ENCODE measurements around the gene TACR1.

Gene TACR1

GRCh38 chr2:75194184-75194868 lies 5.0 kb downstream of the TACR1 start (continued):
- TF ChIP-seq ZBTB6 (tag by site-specific recombination; IDR thresholded peaks at IDR 0.05) = no peak

GRCh38 chr2:75192496-75192895 lies 6.8 kb downstream of the TACR1 start:
- no peak overlapping the region for H3K4me3 ChIP-seq (ENCODE audit: low read depth, low read length)
- no peaks in the 10 kb centered on the region for H3K4me1 ChIP-seq (ENCODE audit: control insufficient read depth, insufficient read depth, low read length)
- TF ChIP-seq ZNF768 (tag by site-specific recombination; IDR thresholded peaks at IDR 0.05) (no peak), TSHZ1 (tag by site-specific recombination; IDR thresholded peaks at IDR 0.05; ENCODE audit: borderline replicate concordance) (no peak), EGR2 (tag by site-specific recombination; IDR thresholded peaks at IDR 0.05; ENCODE audit: low read depth) (0 out of 2 replicates have a peak, but pooled peaks have one; percentile 21), ZNF629 (tag by site-specific recombination; IDR thresholded peaks at IDR 0.05) (no peak), ZNF175 (tag by site-specific recombination; IDR thresholded peaks at IDR 0.05) (no peak), ZNF324 (tag by site-specific recombination; IDR thresholded peaks at IDR 0.05) (no peak), ZNF501 (tag by site-specific recombination; IDR thresholded peaks at IDR 0.05) (no peak)
- CTCF ChIA-PET = no interaction called here
- H3K27ac ChIP-seq (ENCODE audit: extremely low read depth, low read depth, low read length) = no peak overlapping the region
- POLR2A ChIA-PET = no interaction called here
- no peaks in the 10 kb centered on the region for H3K9me3 ChIP-seq (ENCODE audit: control insufficient read depth, insufficient read depth, low read depth, low read length)
- no peaks in the 10 kb centered on the region for H3K36me3 ChIP-seq (ENCODE audit: control insufficient read depth in 2 of 2, insufficient read depth in 1 of 2, low read length in 2 of 2)

GRCh38 chr2:75190271-75190990 lies 8.9 kb downstream of the TACR1 start:
- POLR2A ChIA-PET = no interaction called here
- TF ChIP-seq TCF7L2 (IDR thresholded peaks at IDR 0.05; ENCODE audit: borderline replicate concordance, low read depth, low read length) = no peak

GRCh38 chr2:75186821-75187220 lies 12.5 kb downstream of the TACR1 start:
- no peaks in the 10 kb centered on the region for H3K4me1 ChIP-seq (ENCODE audit: control insufficient read depth, insufficient read depth, low read length)
- H3K4me3 ChIP-seq (ENCODE audit: low read depth, low read length) = no peak overlapping the region
- ChIA-PET CTCF (no interaction called here), POLR2A (no interaction called here)
- TF ChIP-seq ZNF510 (tag by site-specific recombination; IDR thresholded peaks at IDR 0.05; ENCODE audit: insufficient replicate concordance) = no peak
- TF ChIP-seq ZNF785 (tag by site-specific recombination; IDR thresholded peaks at IDR 0.05) = no peak
- no peak for TF ChIP-seq CTCF (tag by site-specific recombination; IDR thresholded peaks at IDR 0.05)
- TF ChIP-seq ZNF366 (tag by site-specific recombination; conservative IDR thresholded peaks at IDR 0.05) = no peak
- TF ChIP-seq HIC1 (tag by site-specific recombination; IDR thresholded peaks at IDR 0.05) = no peak
- no peak for TF ChIP-seq ZNF645 (tag by site-specific recombination; IDR thresholded peaks at IDR 0.05)
- no peaks in the 10 kb centered on the region for H3K36me3 ChIP-seq (ENCODE audit: control insufficient read depth in 2 of 2, insufficient read depth in 1 of 2, low read length in 2 of 2)
- H3K27ac ChIP-seq (ENCODE audit: extremely low read depth, low read depth, low read length) = no peak overlapping the region
- H3K9me3 ChIP-seq (ENCODE audit: control insufficient read depth, insufficient read depth, low read depth, low read length) = no peaks in the 10 kb centered on the region

More at GRCh38 chr2:75190271-75190990, 8.9 kb downstream of the TACR1 start:
- CTCF ChIA-PET = interaction anchor here (0.7 to 1.2 kb wide), 3 partner anchors 9 to 125 kb away, joined by 3 to 4 read pairs (median 3); partner anchors contain the start of gene TACR1
- Histone ChIP-seq H3K4me3 (ENCODE audit: low read depth, low read length) (no peak overlapping the region), H3K27ac (ENCODE audit: extremely low read depth, low read depth, low read length) (no peak overlapping the region), H3K36me3 (ENCODE audit: control insufficient read depth in 2 of 2, insufficient read depth in 1 of 2, low read length in 2 of 2) (no peaks in the 10 kb centered on the region), H3K4me1 (ENCODE audit: control insufficient read depth, insufficient read depth, low read length) (no peaks in the 10 kb centered on the region), H3K9me3 (ENCODE audit: control insufficient read depth, insufficient read depth, low read depth, low read length) (no peaks in the 10 kb centered on the region)

Data from HEK293 (cell line).